SK-N-SH (cell line): ENCODE measurements around the gene ANP32A. TPM values are rescaled to one million over a fixed set of nuclear protein-coding genes. Genes with fewer than 3 reads are reported as not detected.

Experiments used
- CTCF ChIA-PET: fragments of 300-600, 350-600 bp; formaldehyde crosslinking; extraction: SDS; loops from one replicate; lab custom pipeline; 2021; lab: Yijun Ruan, JAX
- POLR2A ChIA-PET: fragments of 350-600 bp; sonication (Branson Sonifier 250); formaldehyde crosslinking; extraction: SDS; loops from one replicate; lab custom pipeline; 2020; ENCODE audit warnings: antibody characterized with exemption, inconsistent platforms; lab: Yijun Ruan, JAX
- DNase-seq: peaks from one replicate; pipeline ENCODE4 v3.0.0; 2012
- H2AFZ ChIP-seq: fragments of 200-600 bp; sonication (generic); 2 replicates; pipeline ENCODE4 v1.8.1; 2016; ENCODE audit warnings: antibody characterized with exemption, mild to moderate bottlenecking, low read depth
- H3F3A ChIP-seq: fragments of 200-600 bp; sonication (generic); replicated peaks from 2 replicates; pipeline ENCODE3; 2016; ENCODE audit warnings: antibody characterized with exemption, mild to moderate bottlenecking; ENCODE audit not compliant: insufficient read depth
- H3K27ac ChIP-seq, 2 experiments: fragments of 200-500 bp in 1 of 2; fragments of 200-600 bp in 1 of 2; sonication (Bioruptor generic) in 1 of 2; sonication (generic), shearing (Covaris generic) in 1 of 2; 2 replicates each; pipeline versions ENCODE4 v1.5.1 to v1.6.1; 2014 to 2016; ENCODE audit warnings: low read depth in 2 of 2, inconsistent platforms in 1 of 2, low read length in 1 of 2, mild to moderate bottlenecking in 1 of 2, mixed read lengths in 1 of 2
- H3K27me3 ChIP-seq: fragments of 200-600 bp; sonication (generic), shearing (Covaris generic); 2 replicates; pipeline ENCODE4 v1.6.1; 2016; ENCODE audit warnings: mixed run types; ENCODE audit not compliant: insufficient read depth
- H3K36me3 ChIP-seq, 2 experiments: fragments of 200-500 bp in 1 of 2; fragments of 200-600 bp in 1 of 2; sonication (Bioruptor generic) in 1 of 2; sonication (generic) in 1 of 2; replicated peaks in 1 of 2; 2 replicates each; pipeline versions ENCODE3 to v1.5.1; 2014 to 2016; ENCODE audit warnings: low read length in 1 of 2, mild to moderate bottlenecking in 1 of 2; ENCODE audit not compliant: insufficient read depth in 2 of 2, control insufficient read depth in 1 of 2
- H3K4me1 ChIP-seq, 2 experiments: fragments of 200-500 bp in 1 of 2; fragments of 200-600 bp in 1 of 2; sonication (Bioruptor generic) in 1 of 2; sonication (generic), shearing (Covaris generic) in 1 of 2; 2 replicates each; pipeline versions ENCODE4 v1.5.1 to v1.6.1; 2014 to 2016; ENCODE audit warnings: low read depth in 1 of 2, low read length in 1 of 2, mixed run types in 1 of 2; ENCODE audit not compliant: insufficient read depth in 2 of 2, control insufficient read depth in 1 of 2
- H3K4me2 ChIP-seq: fragments of 200-600 bp; sonication (generic), shearing (Covaris generic); 2 replicates; pipeline ENCODE4 v1.6.1; 2017; ENCODE audit warnings: mixed run types
- H3K4me3 ChIP-seq, 2 experiments: fragments of 200-500 bp in 1 of 2; fragments of 200-600 bp in 1 of 2; sonication (Bioruptor generic) in 1 of 2; sonication (generic), shearing (Covaris generic) in 1 of 2; 2 replicates each; pipeline versions ENCODE4 v1.5.1 to v1.8.1; 2014 to 2016; ENCODE audit warnings: low read depth in 2 of 2, inconsistent platforms in 1 of 2, low read length in 1 of 2, mild to moderate bottlenecking in 1 of 2, mixed read lengths in 1 of 2, moderate library complexity in 1 of 2
- H3K79me2 ChIP-seq: fragments of 200-600 bp; sonication (generic); 2 replicates; pipeline ENCODE4 v1.8.1; 2017; ENCODE audit warnings: mild to moderate bottlenecking; ENCODE audit not compliant: insufficient read depth
- H3K9ac ChIP-seq: fragments of 200-600 bp; sonication (generic); 2 replicates; pipeline ENCODE4 v1.6.1; 2017; ENCODE audit warnings: mixed run types
- H3K9me2 ChIP-seq: fragments of 200-600 bp; sonication (generic); 2 replicates; pipeline ENCODE4 v1.6.1; 2017; ENCODE audit warnings: mixed run types
- H3K9me3 ChIP-seq: fragments of 200-600 bp; sonication (generic); 2 replicates; pipeline ENCODE4 v1.6.1; 2017; ENCODE audit warnings: mixed run types, mild to moderate bottlenecking, moderate library complexity
- H4K20me1 ChIP-seq: fragments of 200-600 bp; sonication (generic); 2 replicates; pipeline ENCODE4 v1.6.1; 2017; ENCODE audit warnings: mild to moderate bottlenecking, mixed run types; ENCODE audit not compliant: insufficient read depth
- ELF1 ChIP-seq: IDR thresholded peaks from 2 replicates; pipeline ENCODE4 v1.4.0; 2012
- EP300 ChIP-seq, 2 experiments: IDR thresholded peaks; 2 replicates each; pipeline versions ENCODE4 v1.4.0 to v1.6.1; 2012; ENCODE audit warnings: borderline replicate concordance in 1 of 2, low read depth in 1 of 2, low read length in 1 of 2
- EZH2phosphoT487 ChIP-seq: fragments of 200-600 bp; sonication (generic); IDR thresholded peaks from 2 replicates; pipeline ENCODE4 v1.6.1; 2017; ENCODE audit warnings: low read depth, mixed run types, mild to moderate bottlenecking, antibody characterized with exemption, moderate library complexity, borderline replicate concordance
- FOXJ3 ChIP-seq: sonication (generic); formaldehyde crosslinking; IDR thresholded peaks from 2 replicates; pipeline ENCODE4 v1.5.1; 2020; ENCODE audit warnings: mild to moderate bottlenecking, missing genetic modification reagents
- FOXM1 ChIP-seq: IDR thresholded peaks from 2 replicates; pipeline ENCODE4 v1.4.0; 2012; ENCODE audit warnings: low read depth, mild to moderate bottlenecking
- GABPA ChIP-seq: IDR thresholded peaks from 2 replicates; pipeline ENCODE4 v1.4.0; 2012; ENCODE audit warnings: low read depth, mild to moderate bottlenecking
- JUND ChIP-seq: IDR thresholded peaks from 2 replicates; pipeline ENCODE4 v1.4.0; 2012
- MEF2A ChIP-seq: IDR thresholded peaks from 2 replicates; pipeline ENCODE4 v1.4.0; 2012; ENCODE audit warnings: low read depth, borderline replicate concordance
- NRF1 ChIP-seq: IDR thresholded peaks from 2 replicates; pipeline ENCODE4 v1.6.1; 2012; ENCODE audit warnings: low read depth, mild to moderate bottlenecking, low read length
- RAD21 ChIP-seq: IDR thresholded peaks from 2 replicates; pipeline ENCODE4 v1.6.1; 2012; ENCODE audit warnings: mild to moderate bottlenecking, low read length
- RCOR1 ChIP-seq: fragments of 150-350 bp; IDR thresholded peaks from 2 replicates; pipeline ENCODE4 v1.6.1; 2017; ENCODE audit warnings: antibody characterized with exemption, low read length
- RFX5 ChIP-seq: IDR thresholded peaks from 2 replicates; pipeline ENCODE4 v1.6.1; 2012; ENCODE audit warnings: mild to moderate bottlenecking, improper control_type of control experiment, low read length
- RXRA ChIP-seq: IDR thresholded peaks from 2 replicates; pipeline ENCODE4 v1.4.0; 2012; ENCODE audit warnings: low read depth, mild to moderate bottlenecking, borderline replicate concordance
- SIN3A ChIP-seq: IDR thresholded peaks from 2 replicates; pipeline ENCODE4 v1.6.1; 2012; ENCODE audit warnings: low read depth, mild to moderate bottlenecking, low read length, moderate library complexity, borderline replicate concordance
- TAF1 ChIP-seq: IDR thresholded peaks from 2 replicates; pipeline ENCODE4 v1.6.1; 2012; ENCODE audit warnings: low read depth, mild to moderate bottlenecking, low read length, moderate library complexity, borderline replicate concordance
- YY1 ChIP-seq: IDR thresholded peaks from 2 replicates; pipeline ENCODE4 v1.4.0; 2012; ENCODE audit warnings: low read depth, mild to moderate bottlenecking
- WGBS: methylation state at CpG from one replicate; pipeline ENCODE4 v1.1.6; 2017; ENCODE audit warnings: low lambda C conversion rate; 5-methylcytosine and 5-hydroxymethylcytosine counted together
- polyA plus RNA-seq, 3 experiments: library from polyadenylated mRNA; depleted of rRNA; stranded (reverse); fragments of >200 nt; gene quantifications; 2 replicates each; pipeline ENCODE4 v1.2.3, GENCODE V29; 2012
- TF ChIP-seq, protein P1 (sequence below): IDR thresholded peaks from 2 replicates; pipeline ENCODE4; 2012
- TF ChIP-seq, protein P2 (sequence below): IDR thresholded peaks from 2 replicates; pipeline ENCODE4 v1.4.0; 2012; ENCODE audit warnings: low read depth, borderline replicate concordance
- TF ChIP-seq, protein P3 (sequence below): IDR thresholded peaks from 2 replicates; pipeline ENCODE4 v1.4.0; 2012; ENCODE audit warnings: low read depth
- TF ChIP-seq, protein P4 (sequence below): IDR thresholded peaks from 2 replicates; pipeline ENCODE4 v1.6.1; 2012; ENCODE audit warnings: mild to moderate bottlenecking, low read depth, low read length, moderate library complexity

The ANP32A gene
- polyA plus RNA-seq, 1 of the 3 experiments (the other 2 are of a cell fraction) = 58.4 TPM

DNA sequence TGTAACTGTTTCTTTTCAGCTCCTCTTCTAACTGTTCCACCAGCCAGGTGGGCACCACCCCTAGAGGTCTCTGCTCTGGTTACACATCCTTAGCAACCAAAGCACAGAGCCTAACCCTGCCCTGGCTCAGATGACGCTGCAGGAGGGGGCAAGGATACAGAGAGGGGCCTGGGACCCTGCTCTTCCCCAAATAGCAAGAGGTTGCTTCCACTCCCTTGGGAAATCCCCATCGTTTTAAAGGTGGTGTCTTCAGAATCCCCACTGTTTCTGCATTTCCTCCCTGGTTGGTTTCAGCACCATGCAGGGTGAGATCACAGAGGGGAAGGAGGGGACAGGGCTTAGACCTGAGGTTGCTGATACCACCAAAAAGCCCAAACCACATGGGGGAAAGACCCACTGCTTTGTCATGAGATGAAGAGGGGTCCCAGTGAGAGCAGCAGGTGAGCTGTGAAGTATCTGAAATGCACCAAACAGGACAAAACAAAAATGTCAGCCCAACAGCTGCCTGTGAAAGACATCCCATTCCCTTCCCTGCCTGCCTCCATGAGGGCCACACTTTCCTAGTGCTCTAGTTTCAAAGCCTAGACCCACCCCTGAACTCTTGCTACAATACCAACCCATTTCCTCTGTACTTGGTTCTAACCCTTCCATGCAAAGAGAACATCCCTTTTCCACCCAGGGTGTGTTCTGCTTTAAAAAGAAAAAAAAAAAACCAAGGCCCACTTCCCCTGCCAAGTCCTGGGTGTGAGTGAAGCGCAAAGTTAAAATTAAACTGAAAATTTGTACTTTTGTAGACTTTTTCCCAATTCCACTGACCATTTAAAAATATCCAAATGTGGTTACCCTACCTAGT, 29.0 kb downstream of the ANP32A start:
- TF ChIP-seq, protein P1, sequence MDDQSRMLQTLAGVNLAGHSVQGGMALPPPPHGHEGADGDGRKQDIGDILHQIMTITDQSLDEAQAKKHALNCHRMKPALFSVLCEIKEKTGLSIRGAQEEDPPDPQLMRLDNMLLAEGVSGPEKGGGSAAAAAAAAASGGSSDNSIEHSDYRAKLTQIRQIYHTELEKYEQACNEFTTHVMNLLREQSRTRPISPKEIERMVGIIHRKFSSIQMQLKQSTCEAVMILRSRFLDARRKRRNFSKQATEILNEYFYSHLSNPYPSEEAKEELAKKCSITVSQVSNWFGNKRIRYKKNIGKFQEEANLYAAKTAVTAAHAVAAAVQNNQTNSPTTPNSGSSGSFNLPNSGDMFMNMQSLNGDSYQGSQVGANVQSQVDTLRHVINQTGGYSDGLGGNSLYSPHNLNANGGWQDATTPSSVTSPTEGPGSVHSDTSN = no peak
- TF ChIP-seq RXRA (no peak), NRF1 (no peak), RAD21 (no peak), ELF1 (no peak), GABPA (no peak), EP300 (IDR thresholded peaks at IDR 0.05; ENCODE audit: borderline replicate concordance in 1 of 2, low read depth in 1 of 2, low read length in 1 of 2) (no peak), SIN3A (no peak), EZH2phosphoT487 (no peak), YY1 (no peak), JUND (no peak), FOXJ3 (CRISPR knock-in tag) (no peak), RFX5 (no peak), FOXM1 (no peak), RCOR1 (no peak), MEF2A (no peak), TAF1 (no peak)
- TF ChIP-seq, protein P2, sequence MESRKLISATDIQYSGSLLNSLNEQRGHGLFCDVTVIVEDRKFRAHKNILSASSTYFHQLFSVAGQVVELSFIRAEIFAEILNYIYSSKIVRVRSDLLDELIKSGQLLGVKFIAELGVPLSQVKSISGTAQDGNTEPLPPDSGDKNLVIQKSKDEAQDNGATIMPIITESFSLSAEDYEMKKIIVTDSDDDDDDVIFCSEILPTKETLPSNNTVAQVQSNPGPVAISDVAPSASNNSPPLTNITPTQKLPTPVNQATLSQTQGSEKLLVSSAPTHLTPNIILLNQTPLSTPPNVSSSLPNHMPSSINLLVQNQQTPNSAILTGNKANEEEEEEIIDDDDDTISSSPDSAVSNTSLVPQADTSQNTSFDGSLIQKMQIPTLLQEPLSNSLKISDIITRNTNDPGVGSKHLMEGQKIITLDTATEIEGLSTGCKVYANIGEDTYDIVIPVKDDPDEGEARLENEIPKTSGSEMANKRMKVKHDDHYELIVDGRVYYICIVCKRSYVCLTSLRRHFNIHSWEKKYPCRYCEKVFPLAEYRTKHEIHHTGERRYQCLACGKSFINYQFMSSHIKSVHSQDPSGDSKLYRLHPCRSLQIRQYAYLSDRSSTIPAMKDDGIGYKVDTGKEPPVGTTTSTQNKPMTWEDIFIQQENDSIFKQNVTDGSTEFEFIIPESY = no peak
- TF ChIP-seq, protein P3, sequence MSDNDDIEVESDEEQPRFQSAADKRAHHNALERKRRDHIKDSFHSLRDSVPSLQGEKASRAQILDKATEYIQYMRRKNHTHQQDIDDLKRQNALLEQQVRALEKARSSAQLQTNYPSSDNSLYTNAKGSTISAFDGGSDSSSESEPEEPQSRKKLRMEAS = no peak
- TF ChIP-seq, protein P4, sequence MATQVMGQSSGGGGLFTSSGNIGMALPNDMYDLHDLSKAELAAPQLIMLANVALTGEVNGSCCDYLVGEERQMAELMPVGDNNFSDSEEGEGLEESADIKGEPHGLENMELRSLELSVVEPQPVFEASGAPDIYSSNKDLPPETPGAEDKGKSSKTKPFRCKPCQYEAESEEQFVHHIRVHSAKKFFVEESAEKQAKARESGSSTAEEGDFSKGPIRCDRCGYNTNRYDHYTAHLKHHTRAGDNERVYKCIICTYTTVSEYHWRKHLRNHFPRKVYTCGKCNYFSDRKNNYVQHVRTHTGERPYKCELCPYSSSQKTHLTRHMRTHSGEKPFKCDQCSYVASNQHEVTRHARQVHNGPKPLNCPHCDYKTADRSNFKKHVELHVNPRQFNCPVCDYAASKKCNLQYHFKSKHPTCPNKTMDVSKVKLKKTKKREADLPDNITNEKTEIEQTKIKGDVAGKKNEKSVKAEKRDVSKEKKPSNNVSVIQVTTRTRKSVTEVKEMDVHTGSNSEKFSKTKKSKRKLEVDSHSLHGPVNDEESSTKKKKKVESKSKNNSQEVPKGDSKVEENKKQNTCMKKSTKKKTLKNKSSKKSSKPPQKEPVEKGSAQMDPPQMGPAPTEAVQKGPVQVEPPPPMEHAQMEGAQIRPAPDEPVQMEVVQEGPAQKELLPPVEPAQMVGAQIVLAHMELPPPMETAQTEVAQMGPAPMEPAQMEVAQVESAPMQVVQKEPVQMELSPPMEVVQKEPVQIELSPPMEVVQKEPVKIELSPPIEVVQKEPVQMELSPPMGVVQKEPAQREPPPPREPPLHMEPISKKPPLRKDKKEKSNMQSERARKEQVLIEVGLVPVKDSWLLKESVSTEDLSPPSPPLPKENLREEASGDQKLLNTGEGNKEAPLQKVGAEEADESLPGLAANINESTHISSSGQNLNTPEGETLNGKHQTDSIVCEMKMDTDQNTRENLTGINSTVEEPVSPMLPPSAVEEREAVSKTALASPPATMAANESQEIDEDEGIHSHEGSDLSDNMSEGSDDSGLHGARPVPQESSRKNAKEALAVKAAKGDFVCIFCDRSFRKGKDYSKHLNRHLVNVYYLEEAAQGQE = no peak
- H3K4me1 ChIP-seq = peaks cover 0 to 18% of the 10 kb centered on the region in 2 experiments; a peak in 2 of 4 replicates
- H3K9ac ChIP-seq = no peak overlapping the region
- H3K36me3 ChIP-seq = peaks cover 0 to 14% of the 10 kb centered on the region in 2 experiments
- CTCF ChIA-PET = interaction anchor here (1.1 kb wide), 1 partner anchor 8 kb away, joined by 4 read pairs; no protein-coding TSS in a partner anchor
- H3K4me3 ChIP-seq = no peak overlapping the region
- no peak for DNase-seq
- no peaks in the 10 kb centered on the region for H3K27me3 ChIP-seq
- H3K9me3 ChIP-seq = no peaks in the 10 kb centered on the region
- 88% methylated on average over 3 of the region's 3 CpGs for WGBS
- no peaks in the 10 kb centered on the region for H3K9me2 ChIP-seq
- no peaks in the 10 kb centered on the region for H3F3A ChIP-seq
- H3K4me2 ChIP-seq = no peak overlapping the region
- peaks cover 61% of the 10 kb centered on the region for H4K20me1 ChIP-seq
- peaks cover 64% of the 10 kb centered on the region for H3K79me2 ChIP-seq
- POLR2A ChIA-PET = no interaction called here
- H2AFZ ChIP-seq = no peak overlapping the region
- no peak overlapping the region for H3K27ac ChIP-seq
